Mesenchymal stem cell (in vitro differentiated cells and primary cell): ENCODE data around the gene DAB2.

Source experiments
- DNase-seq: peaks from one replicate; pipeline ENCODE4 v3.0.0-alpha.2; 2013
- H2AFZ ChIP-seq: one replicate; pipeline ENCODE4 v1.6.1; 2013; ENCODE audit warnings: low read depth, mild to moderate bottlenecking, control low read depth, inconsistent platforms, low read length, moderate library complexity
- H2AK5ac ChIP-seq: 2 replicates; pipeline ENCODE4 v1.6.1; 2013; ENCODE audit warnings: low read length, moderate library complexity, mild to moderate bottlenecking, inconsistent platforms; ENCODE audit not compliant: severe bottlenecking
- H2BK120ac ChIP-seq: one replicate; pipeline ENCODE4 v1.6.1; 2013; ENCODE audit warnings: low read depth, mild to moderate bottlenecking, inconsistent platforms, low read length, moderate library complexity
- H2BK12ac ChIP-seq, 2 experiments: one replicate each; pipeline ENCODE4 v1.6.1; 2013; ENCODE audit warnings: inconsistent platforms in 2 of 2, low read length in 2 of 2, mild to moderate bottlenecking in 2 of 2, moderate library complexity in 2 of 2, control low read depth in 1 of 2
- H2BK15ac ChIP-seq: one replicate; pipeline ENCODE4 v1.6.1; 2013; ENCODE audit warnings: mild to moderate bottlenecking, low read depth, inconsistent platforms; ENCODE audit not compliant: poor library complexity, severe bottlenecking
- H2BK5ac ChIP-seq: 2 replicates; pipeline ENCODE4 v1.6.1; 2013; ENCODE audit warnings: low read depth, mild to moderate bottlenecking, low read length, control low read depth, inconsistent platforms; ENCODE audit not compliant: poor library complexity, severe bottlenecking
- H3K14ac ChIP-seq, 2 experiments: one replicate each; pipeline ENCODE4 v1.6.1; 2013; ENCODE audit warnings: inconsistent platforms in 2 of 2, low read length in 2 of 2, control low read depth in 1 of 2, mild to moderate bottlenecking in 1 of 2, moderate library complexity in 1 of 2
- H3K18ac ChIP-seq, 2 experiments: one replicate each; pipeline ENCODE4 v1.6.1; 2013; ENCODE audit warnings: inconsistent platforms in 2 of 2, low read length in 2 of 2, control low read depth in 1 of 2, low read depth in 1 of 2, mild to moderate bottlenecking in 1 of 2
- H3K23ac ChIP-seq, 2 experiments: one replicate each; pipeline ENCODE4 v1.6.1; 2013; ENCODE audit warnings: inconsistent platforms in 2 of 2, low read length in 2 of 2, mild to moderate bottlenecking in 2 of 2, moderate library complexity in 2 of 2, control low read depth in 1 of 2
- H3K27ac ChIP-seq: 2 replicates; pipeline ENCODE4 v1.5.1; 2013; ENCODE audit warnings: mild to moderate bottlenecking, moderate library complexity, low read length, control low read depth, inconsistent platforms; ENCODE audit not compliant: poor library complexity, severe bottlenecking
- H3K27me3 ChIP-seq, 2 experiments: 2 replicates each; pipeline versions ENCODE4 v1.6.1 to v1.7.0; 2013; ENCODE audit warnings: low read length in 2 of 2, mild to moderate bottlenecking in 2 of 2, moderate library complexity in 2 of 2, control low read depth in 1 of 2, inconsistent platforms in 1 of 2; ENCODE audit not compliant: control insufficient read depth in 1 of 2, insufficient read depth in 1 of 2
- H3K36me3 ChIP-seq, 2 experiments: 2 replicates each; pipeline versions ENCODE4 v1.6.1 to v1.7.0; 2013; ENCODE audit warnings: low read length in 2 of 2, control low read depth in 1 of 2, inconsistent platforms in 1 of 2, low read depth in 1 of 2, mild to moderate bottlenecking in 1 of 2; ENCODE audit not compliant: insufficient read depth in 2 of 2, control insufficient read depth in 1 of 2
- H3K4ac ChIP-seq, 2 experiments: one replicate each; pipeline ENCODE4 v1.6.1; 2013; ENCODE audit warnings: inconsistent platforms in 2 of 2, low read length in 2 of 2, mild to moderate bottlenecking in 2 of 2, moderate library complexity in 2 of 2, control low read depth in 1 of 2, low read depth in 1 of 2
- H3K4me1 ChIP-seq: 2 replicates; pipeline ENCODE4 v1.6.1; 2013; ENCODE audit warnings: low read depth, low read length, control low read depth; ENCODE audit not compliant: control insufficient read depth, insufficient read depth
- H3K4me2 ChIP-seq: 2 replicates; pipeline ENCODE4 v1.6.1; 2013; ENCODE audit warnings: low read length, mild to moderate bottlenecking, inconsistent platforms; ENCODE audit not compliant: poor library complexity, severe bottlenecking
- H3K4me3 ChIP-seq, 2 experiments: 2 replicates each; pipeline versions ENCODE4 v1.5.1 to v1.7.0; 2013; ENCODE audit warnings: low read length in 2 of 2, mild to moderate bottlenecking in 2 of 2, control low read depth in 1 of 2, low read depth in 1 of 2; ENCODE audit not compliant: insufficient read depth in 1 of 2
- H3K79me1 ChIP-seq: replicated peaks from 2 replicates; pipeline ENCODE4 v1.6.1; 2013; ENCODE audit warnings: mild to moderate bottlenecking, control low read depth, low read length, inconsistent platforms; ENCODE audit not compliant: poor library complexity, severe bottlenecking
- H3K9ac ChIP-seq: 2 replicates; pipeline ENCODE4 v1.7.0; 2013; ENCODE audit warnings: mild to moderate bottlenecking, low read length, moderate library complexity
- H3K9me3 ChIP-seq: 2 replicates; pipeline ENCODE4 v1.7.0; 2013; ENCODE audit warnings: mild to moderate bottlenecking, low read length; ENCODE audit not compliant: control insufficient read depth
- H4K8ac ChIP-seq: one replicate; pipeline ENCODE4 v1.6.1; 2013; ENCODE audit warnings: inconsistent platforms, mild to moderate bottlenecking, low read length, moderate library complexity
- H4K91ac ChIP-seq: one replicate; pipeline ENCODE4 v1.6.1; 2013; ENCODE audit warnings: mild to moderate bottlenecking, low read length, inconsistent platforms
- WGBS: methylation state at CpG from one replicate; pipeline ENCODE4 v1.1.7; 2013; ENCODE audit warnings: mixed read lengths; 5-methylcytosine and 5-hydroxymethylcytosine counted together

DAB2 gene

DNA sequence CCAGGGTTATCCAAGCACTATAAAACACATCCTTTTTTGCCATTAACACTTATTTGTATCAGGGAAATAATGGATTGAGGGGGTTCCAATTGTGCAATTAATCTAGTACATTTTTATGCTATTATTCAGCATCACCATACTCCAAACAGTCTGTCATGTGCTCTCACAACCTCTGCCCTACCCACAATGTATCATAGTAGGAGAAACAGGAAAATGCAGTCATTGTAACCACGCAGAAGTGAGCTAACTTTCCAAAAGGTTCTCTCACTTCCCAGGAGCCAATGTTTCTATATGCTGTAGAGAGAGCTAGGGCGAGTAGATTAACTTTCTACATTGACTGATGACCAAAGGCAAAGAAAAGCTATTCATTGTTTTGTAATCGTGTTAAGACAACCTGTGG is 29.8 kb downstream of the DAB2 start:
- Histone ChIP-seq H3K14ac (no peak overlapping the region), H3K9me3 (no peaks in the 10 kb centered on the region), H3K9ac (peak overlapping the region; percentile 86), H2BK120ac (no peak overlapping the region), H4K8ac (no peak overlapping the region), H4K91ac (no peak overlapping the region), H3K23ac (no peak overlapping the region), H2AK5ac (no peak overlapping the region), H2BK15ac (no peak overlapping the region), H3K79me1 (peaks cover 14% of the 10 kb centered on the region), H2BK5ac (no peak overlapping the region), H3K4ac (no peak overlapping the region), H2AFZ (no peak overlapping the region), H3K4me1 (peaks cover 1% of the 10 kb centered on the region), H3K4me2 (no peak overlapping the region), H3K27ac (no peak overlapping the region), H3K4me3 (peak overlapping the region in 1 of 2 experiments; percentile 33), H3K27me3 (no peaks in the 10 kb centered on the region), H3K36me3 (peaks cover 17 to 80% of the 10 kb centered on the region in 2 experiments), H3K18ac (no peak overlapping the region), H2BK12ac (no peak overlapping the region)
- WGBS: 22% methylated on average over 1 of the region's 3 CpGs
- peak; percentile 83 for DNase-seq

DNA sequence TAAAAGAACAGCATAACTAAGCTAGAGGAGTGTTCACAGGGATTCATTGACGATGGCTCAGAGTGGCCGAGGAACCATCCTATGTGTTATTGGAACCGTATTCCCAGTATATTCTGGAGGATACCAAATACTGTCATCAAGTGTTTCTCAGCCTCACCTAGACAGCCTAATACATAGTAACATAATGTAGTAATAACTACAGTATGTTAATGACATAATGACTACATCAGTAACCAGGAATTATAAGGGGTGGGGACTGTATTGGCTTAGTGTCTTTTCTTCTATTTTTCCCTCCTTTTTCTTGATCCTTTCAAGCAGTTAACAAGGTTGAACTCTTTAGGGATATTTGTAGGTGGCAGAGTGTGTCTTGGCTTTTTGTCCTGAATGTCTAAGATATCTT is 33.8 kb downstream of the DAB2 start:
- Histone ChIP-seq H3K9ac (peak overlapping the region; percentile 44), H2BK12ac (no peak overlapping the region), H3K4me3 (no peak overlapping the region), H3K23ac (no peak overlapping the region), H3K36me3 (peaks cover 15 to 92% of the 10 kb centered on the region in 2 experiments), H3K4me2 (no peak overlapping the region), H3K27me3 (no peaks in the 10 kb centered on the region), H3K9me3 (no peaks in the 10 kb centered on the region), H2AFZ (no peak overlapping the region), H3K4me1 (no peaks in the 10 kb centered on the region), H2BK5ac (no peak overlapping the region), H2BK120ac (no peak overlapping the region), H3K14ac (no peak overlapping the region), H4K8ac (no peak overlapping the region), H3K27ac (no peak overlapping the region), H3K18ac (no peak overlapping the region), H4K91ac (no peak overlapping the region), H3K4ac (no peak overlapping the region), H3K79me1 (peaks cover 14% of the 10 kb centered on the region), H2AK5ac (no peak overlapping the region), H2BK15ac (no peak overlapping the region)
- no peak for DNase-seq
- WGBS: 100% methylated on average over 3 of the region's 3 CpGs

- Histone ChIP-seq H3K4me3 (no peak overlapping the region), H3K23ac (no peak overlapping the region), H3K36me3 (peaks cover 19 to 98% of the 10 kb centered on the region in 2 experiments), H2BK120ac (no peak overlapping the region), H4K91ac (no peak overlapping the region), H3K79me1 (peaks cover 17% of the 10 kb centered on the region), H2BK15ac (no peak overlapping the region), H3K4me1 (peaks cover 1% of the 10 kb centered on the region), H2AFZ (no peak overlapping the region), H2AK5ac (no peak overlapping the region), H3K18ac (no peak overlapping the region), H4K8ac (no peak overlapping the region), H3K27me3 (no peaks in the 10 kb centered on the region), H3K4ac (no peak overlapping the region), H2BK12ac (no peak overlapping the region), H3K9ac (no peak overlapping the region), H3K14ac (no peak overlapping the region), H3K27ac (no peak overlapping the region), H3K9me3 (no peaks in the 10 kb centered on the region), H2BK5ac (no peak overlapping the region), H3K4me2 (no peak overlapping the region)
- WGBS: 98% methylated on average over 2 of the region's 2 CpGs
- DNase-seq: no peak
Measured at GRCh38 chr5:39387293-39387692, 37.5 kb downstream of the DAB2 start.

DNA sequence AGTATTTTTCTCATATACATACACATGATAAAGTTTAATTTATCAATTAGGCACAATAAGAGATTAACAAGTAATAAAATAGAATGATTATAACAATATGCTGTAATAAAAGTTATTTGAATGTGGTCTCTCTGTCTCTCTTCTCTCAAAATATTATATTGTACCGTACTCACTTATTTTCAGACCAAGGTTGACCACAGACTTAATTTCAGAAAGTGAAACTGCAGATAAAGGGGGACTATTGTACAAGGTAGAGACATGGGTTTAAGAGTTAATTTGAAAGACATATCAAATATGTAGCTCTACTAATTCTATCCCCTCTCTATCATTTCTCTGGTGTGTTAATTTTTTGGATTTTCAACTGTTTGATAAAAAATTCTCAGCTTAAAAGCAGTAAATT is 40.5 kb downstream of the DAB2 start:
- Histone ChIP-seq H3K9me3 (no peaks in the 10 kb centered on the region), H3K36me3 (peaks cover 29 to 100% of the 10 kb centered on the region in 2 experiments), H3K79me1 (peaks cover 18% of the 10 kb centered on the region), H3K4me2 (no peak overlapping the region), H3K27ac (no peak overlapping the region), H3K4me1 (peaks cover 1% of the 10 kb centered on the region), H3K27me3 (no peaks in the 10 kb centered on the region), H2BK15ac (no peak overlapping the region), H3K23ac (no peak overlapping the region), H3K9ac (peak overlapping the region; percentile 1), H2BK5ac (no peak overlapping the region), H3K4me3 (no peak overlapping the region), H3K14ac (no peak overlapping the region), H2AFZ (no peak overlapping the region), H4K91ac (no peak overlapping the region), H3K4ac (no peak overlapping the region), H2BK120ac (no peak overlapping the region), H2BK12ac (no peak overlapping the region), H2AK5ac (no peak overlapping the region), H4K8ac (no peak overlapping the region), H3K18ac (no peak overlapping the region)
- whole genome bisulfite sequencing: no CpG with 5 or more reads among the region's 1 CpG
- DNase-seq: no peak
